ENCODE data around the gene AREL1.

GRCh38 chr14:74691456-74691855 is 21.4 kb downstream of the AREL1 start:
- TF ChIP-seq EZH2 (IDR thresholded peaks at IDR 0.05; ENCODE audit: insufficient read depth, poor library complexity, severe bottlenecking) (no peak), EZH2phosphoT487 (IDR thresholded peaks at IDR 0.05; ENCODE audit: insufficient read depth, low read depth) (no peak)
